SK-N-SH (cell line): ENCODE measurements around the gene EXOC3. TPM values are rescaled to one million over a fixed set of nuclear protein-coding genes. Genes with fewer than 3 reads are reported as not detected.

ENCODE experiments used
- CTCF ChIA-PET: fragments of 300-600, 350-600 bp; formaldehyde crosslinking; extraction: SDS; loops from one replicate; lab custom pipeline; 2021; lab: Yijun Ruan, JAX
- POLR2A ChIA-PET: fragments of 350-600 bp; sonication (Branson Sonifier 250); formaldehyde crosslinking; extraction: SDS; loops from one replicate; lab custom pipeline; 2020; ENCODE audit warnings: antibody characterized with exemption, inconsistent platforms; lab: Yijun Ruan, JAX
- DNase-seq: peaks from one replicate; pipeline ENCODE4 v3.0.0; 2012
- H2AFZ ChIP-seq: fragments of 200-600 bp; sonication (generic); 2 replicates; pipeline ENCODE4 v1.8.1; 2016; ENCODE audit warnings: antibody characterized with exemption, mild to moderate bottlenecking, low read depth
- H3F3A ChIP-seq: fragments of 200-600 bp; sonication (generic); replicated peaks from 2 replicates; pipeline ENCODE3; 2016; ENCODE audit warnings: antibody characterized with exemption, mild to moderate bottlenecking; ENCODE audit not compliant: insufficient read depth
- H3K27ac ChIP-seq, 2 experiments: fragments of 200-500 bp in 1 of 2; fragments of 200-600 bp in 1 of 2; sonication (Bioruptor generic) in 1 of 2; sonication (generic), shearing (Covaris generic) in 1 of 2; 2 replicates each; pipeline versions ENCODE4 v1.5.1 to v1.6.1; 2014 to 2016; ENCODE audit warnings: low read depth in 2 of 2, inconsistent platforms in 1 of 2, low read length in 1 of 2, mild to moderate bottlenecking in 1 of 2, mixed read lengths in 1 of 2
- H3K27me3 ChIP-seq: fragments of 200-600 bp; sonication (generic), shearing (Covaris generic); 2 replicates; pipeline ENCODE4 v1.6.1; 2016; ENCODE audit warnings: mixed run types; ENCODE audit not compliant: insufficient read depth
- H3K36me3 ChIP-seq, 2 experiments: fragments of 200-500 bp in 1 of 2; fragments of 200-600 bp in 1 of 2; sonication (Bioruptor generic) in 1 of 2; sonication (generic) in 1 of 2; replicated peaks in 1 of 2; 2 replicates each; pipeline versions ENCODE3 to v1.5.1; 2014 to 2016; ENCODE audit warnings: low read length in 1 of 2, mild to moderate bottlenecking in 1 of 2; ENCODE audit not compliant: insufficient read depth in 2 of 2, control insufficient read depth in 1 of 2
- H3K4me1 ChIP-seq, 2 experiments: fragments of 200-500 bp in 1 of 2; fragments of 200-600 bp in 1 of 2; sonication (Bioruptor generic) in 1 of 2; sonication (generic), shearing (Covaris generic) in 1 of 2; 2 replicates each; pipeline versions ENCODE4 v1.5.1 to v1.6.1; 2014 to 2016; ENCODE audit warnings: low read depth in 1 of 2, low read length in 1 of 2, mixed run types in 1 of 2; ENCODE audit not compliant: insufficient read depth in 2 of 2, control insufficient read depth in 1 of 2
- H3K4me2 ChIP-seq: fragments of 200-600 bp; sonication (generic), shearing (Covaris generic); 2 replicates; pipeline ENCODE4 v1.6.1; 2017; ENCODE audit warnings: mixed run types
- H3K4me3 ChIP-seq, 2 experiments: fragments of 200-500 bp in 1 of 2; fragments of 200-600 bp in 1 of 2; sonication (Bioruptor generic) in 1 of 2; sonication (generic), shearing (Covaris generic) in 1 of 2; 2 replicates each; pipeline versions ENCODE4 v1.5.1 to v1.8.1; 2014 to 2016; ENCODE audit warnings: low read depth in 2 of 2, inconsistent platforms in 1 of 2, low read length in 1 of 2, mild to moderate bottlenecking in 1 of 2, mixed read lengths in 1 of 2, moderate library complexity in 1 of 2
- H3K79me2 ChIP-seq: fragments of 200-600 bp; sonication (generic); 2 replicates; pipeline ENCODE4 v1.8.1; 2017; ENCODE audit warnings: mild to moderate bottlenecking; ENCODE audit not compliant: insufficient read depth
- H3K9ac ChIP-seq: fragments of 200-600 bp; sonication (generic); 2 replicates; pipeline ENCODE4 v1.6.1; 2017; ENCODE audit warnings: mixed run types
- H3K9me2 ChIP-seq: fragments of 200-600 bp; sonication (generic); 2 replicates; pipeline ENCODE4 v1.6.1; 2017; ENCODE audit warnings: mixed run types
- H3K9me3 ChIP-seq: fragments of 200-600 bp; sonication (generic); 2 replicates; pipeline ENCODE4 v1.6.1; 2017; ENCODE audit warnings: mixed run types, mild to moderate bottlenecking, moderate library complexity
- H4K20me1 ChIP-seq: fragments of 200-600 bp; sonication (generic); 2 replicates; pipeline ENCODE4 v1.6.1; 2017; ENCODE audit warnings: mild to moderate bottlenecking, mixed run types; ENCODE audit not compliant: insufficient read depth
- CHD2 ChIP-seq: fragments of 150-350 bp; IDR thresholded peaks from 2 replicates; pipeline ENCODE4 v1.6.1; 2018; ENCODE audit warnings: low read length; ENCODE audit not compliant: partially characterized antibody
- EP300 ChIP-seq, 2 experiments: IDR thresholded peaks; 2 replicates each; pipeline versions ENCODE4 v1.4.0 to v1.6.1; 2012; ENCODE audit warnings: borderline replicate concordance in 1 of 2, low read depth in 1 of 2, low read length in 1 of 2
- FOXJ3 ChIP-seq: sonication (generic); formaldehyde crosslinking; IDR thresholded peaks from 2 replicates; pipeline ENCODE4 v1.5.1; 2020; ENCODE audit warnings: mild to moderate bottlenecking, missing genetic modification reagents
- GABPA ChIP-seq: IDR thresholded peaks from 2 replicates; pipeline ENCODE4 v1.4.0; 2012; ENCODE audit warnings: low read depth, mild to moderate bottlenecking
- JUND ChIP-seq: IDR thresholded peaks from 2 replicates; pipeline ENCODE4 v1.4.0; 2012
- NFIC ChIP-seq: IDR thresholded peaks from 2 replicates; pipeline ENCODE4 v1.4.0; 2012; ENCODE audit warnings: borderline replicate concordance
- NRF1 ChIP-seq: IDR thresholded peaks from 2 replicates; pipeline ENCODE4 v1.6.1; 2012; ENCODE audit warnings: low read depth, mild to moderate bottlenecking, low read length
- PBX3 ChIP-seq: IDR thresholded peaks from 2 replicates; pipeline ENCODE4; 2012
- POLR2AphosphoS5 ChIP-seq: IDR thresholded peaks from 2 replicates; pipeline ENCODE4 v1.6.1; 2012; ENCODE audit warnings: low read depth, low read length
- RAD21 ChIP-seq: IDR thresholded peaks from 2 replicates; pipeline ENCODE4 v1.6.1; 2012; ENCODE audit warnings: mild to moderate bottlenecking, low read length
- RXRA ChIP-seq: IDR thresholded peaks from 2 replicates; pipeline ENCODE4 v1.4.0; 2012; ENCODE audit warnings: low read depth, mild to moderate bottlenecking, borderline replicate concordance
- SIN3A ChIP-seq: IDR thresholded peaks from 2 replicates; pipeline ENCODE4 v1.6.1; 2012; ENCODE audit warnings: low read depth, mild to moderate bottlenecking, low read length, moderate library complexity, borderline replicate concordance
- SMC3 ChIP-seq: IDR thresholded peaks from 2 replicates; pipeline ENCODE4 v1.6.1; 2012; ENCODE audit warnings: low read depth, low read length, improper control_type of control experiment
- USF1 ChIP-seq: IDR thresholded peaks from 2 replicates; pipeline ENCODE4 v1.4.0; 2012; ENCODE audit warnings: low read depth, borderline replicate concordance
- ZBTB33 ChIP-seq: IDR thresholded peaks from 2 replicates; pipeline ENCODE4 v1.4.0; 2012; ENCODE audit warnings: low read depth, borderline replicate concordance
- WGBS: methylation state at CpG from one replicate; pipeline ENCODE4 v1.1.6; 2017; ENCODE audit warnings: low lambda C conversion rate; 5-methylcytosine and 5-hydroxymethylcytosine counted together
- polyA plus RNA-seq, 3 experiments: library from polyadenylated mRNA; depleted of rRNA; stranded (reverse); fragments of >200 nt; gene quantifications; 2 replicates each; pipeline ENCODE4 v1.2.3, GENCODE V29; 2012
- TF ChIP-seq, protein P1 (sequence below): fragments of 200-600 bp; sonication (generic); IDR thresholded peaks from 2 replicates; pipeline ENCODE4 v1.6.1; 2017; ENCODE audit warnings: antibody characterized with exemption, mild to moderate bottlenecking, moderate library complexity
- TF ChIP-seq, protein P2 (sequence below): fragments of 150-350 bp; IDR thresholded peaks from 2 replicates; pipeline ENCODE4 v1.6.1; 2016; ENCODE audit warnings: mild to moderate bottlenecking, low read depth, low read length

The EXOC3 gene
- polyA plus RNA-seq, 1 of the 3 experiments (the other 2 are of a cell fraction) = 25.7 TPM

DNA sequence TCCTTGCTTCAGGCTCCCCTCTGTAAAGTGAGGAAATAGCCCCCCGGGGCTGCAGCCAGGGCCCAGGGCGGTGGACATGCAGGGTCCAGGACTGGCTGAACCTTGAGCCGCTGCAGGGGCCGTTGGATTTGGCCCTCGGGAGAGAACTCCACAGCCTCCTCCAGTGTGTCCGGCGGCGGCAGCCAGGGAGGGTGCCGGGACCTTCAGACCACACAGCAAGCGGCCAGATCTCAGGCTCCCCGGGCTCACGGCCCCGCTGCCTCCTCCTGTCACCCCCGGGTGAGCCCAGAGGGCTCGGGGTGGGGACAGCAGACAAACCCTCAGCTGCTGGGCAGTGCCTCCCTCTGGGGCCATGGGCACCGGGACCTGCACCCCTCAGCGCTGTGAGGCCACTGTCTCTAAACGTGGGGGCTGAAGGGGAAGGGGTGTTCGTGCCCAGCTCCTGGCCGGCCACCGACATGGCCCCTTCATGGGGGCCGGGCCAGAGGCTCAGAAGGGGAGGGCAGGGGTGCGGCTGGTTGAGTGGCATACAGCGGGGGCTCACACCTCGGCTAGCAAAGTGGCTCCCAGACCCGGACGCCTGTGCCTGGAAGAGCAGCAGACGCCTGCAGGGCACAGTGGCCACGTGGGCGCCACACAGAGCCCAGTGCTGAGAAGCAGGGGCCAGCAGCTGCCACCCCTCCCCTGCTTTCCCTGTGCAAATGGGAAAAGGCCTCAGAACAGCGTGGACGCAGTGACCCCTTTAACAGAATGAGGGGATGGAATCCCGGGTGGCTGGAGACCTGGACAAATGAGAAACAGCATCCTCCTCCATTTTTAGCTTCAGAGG, 61.6 kb downstream of the EXOC3 start:
- H3K9ac ChIP-seq = no peak overlapping the region
- CTCF ChIA-PET = interaction anchor here (1.1 kb wide), 1 partner anchor 10 kb away, joined by 3 read pairs; no protein-coding TSS in a partner anchor
- WGBS = 41% methylated on average over 14 of the region's 33 CpGs
- H3K27ac ChIP-seq = no peak overlapping the region
- no peaks in the 10 kb centered on the region for H3F3A ChIP-seq
- no peaks in the 10 kb centered on the region for H3K79me2 ChIP-seq
- H3K36me3 ChIP-seq = no peaks in the 10 kb centered on the region
- DNase-seq = peak; percentile 62
- no peaks in the 10 kb centered on the region for H3K9me2 ChIP-seq
- no peak overlapping the region for H2AFZ ChIP-seq
- no peaks in the 10 kb centered on the region for H4K20me1 ChIP-seq
- TF ChIP-seq EP300 (IDR thresholded peaks at IDR 0.05; ENCODE audit: borderline replicate concordance in 1 of 2, low read depth in 1 of 2, low read length in 1 of 2) = no peak
- TF ChIP-seq USF1 = no peak
- TF ChIP-seq CHD2 = no peak
- TF ChIP-seq FOXJ3 (CRISPR knock-in tag) = no peak
- TF ChIP-seq JUND = no peak
- TF ChIP-seq NFIC = no peak
- no peaks in the 10 kb centered on the region; a peak in 1 of 4 replicates for H3K4me1 ChIP-seq
- peaks cover 9% of the 10 kb centered on the region; the same call in 1 of the 2 replicates for H3K27me3 ChIP-seq
- no peak overlapping the region for H3K4me3 ChIP-seq
- no peak overlapping the region for H3K4me2 ChIP-seq
- H3K9me3 ChIP-seq = no peaks in the 10 kb centered on the region
- POLR2A ChIA-PET = interaction anchor here (0.6 kb wide), 1 partner anchor 63 kb away, joined by 3 read pairs; no protein-coding TSS in a partner anchor

- WGBS = 18% methylated on average over 21 of the region's 30 CpGs
- no peaks in the 10 kb centered on the region for H3K36me3 ChIP-seq
- H3K27me3 ChIP-seq = peaks cover 9% of the 10 kb centered on the region; the same call in 1 of the 2 replicates
- no peak overlapping the region for H3K9ac ChIP-seq
- H3K79me2 ChIP-seq = no peaks in the 10 kb centered on the region
- no peaks in the 10 kb centered on the region; a peak in 1 of 4 replicates for H3K4me1 ChIP-seq
- H3K9me3 ChIP-seq = no peaks in the 10 kb centered on the region
- ChIA-PET POLR2A (no interaction called here), CTCF (no interaction called here)
- no peaks in the 10 kb centered on the region for H4K20me1 ChIP-seq
- no peaks in the 10 kb centered on the region for H3K9me2 ChIP-seq
- H3K4me3 ChIP-seq = no peak overlapping the region
- H3K4me2 ChIP-seq = no peak overlapping the region
- DNase-seq = no peak
- no peak overlapping the region for H2AFZ ChIP-seq
- H3F3A ChIP-seq = no peaks in the 10 kb centered on the region
- H3K27ac ChIP-seq = no peak overlapping the region
- TF ChIP-seq SMC3 (no peak), JUND (no peak), SIN3A (no peak), GABPA (no peak), POLR2AphosphoS5 (no peak), NRF1 (no peak), RAD21 (no peak), ZBTB33 (no peak), RXRA (no peak), PBX3 (no peak), FOXJ3 (CRISPR knock-in tag) (no peak)
- TF ChIP-seq, protein P1, sequence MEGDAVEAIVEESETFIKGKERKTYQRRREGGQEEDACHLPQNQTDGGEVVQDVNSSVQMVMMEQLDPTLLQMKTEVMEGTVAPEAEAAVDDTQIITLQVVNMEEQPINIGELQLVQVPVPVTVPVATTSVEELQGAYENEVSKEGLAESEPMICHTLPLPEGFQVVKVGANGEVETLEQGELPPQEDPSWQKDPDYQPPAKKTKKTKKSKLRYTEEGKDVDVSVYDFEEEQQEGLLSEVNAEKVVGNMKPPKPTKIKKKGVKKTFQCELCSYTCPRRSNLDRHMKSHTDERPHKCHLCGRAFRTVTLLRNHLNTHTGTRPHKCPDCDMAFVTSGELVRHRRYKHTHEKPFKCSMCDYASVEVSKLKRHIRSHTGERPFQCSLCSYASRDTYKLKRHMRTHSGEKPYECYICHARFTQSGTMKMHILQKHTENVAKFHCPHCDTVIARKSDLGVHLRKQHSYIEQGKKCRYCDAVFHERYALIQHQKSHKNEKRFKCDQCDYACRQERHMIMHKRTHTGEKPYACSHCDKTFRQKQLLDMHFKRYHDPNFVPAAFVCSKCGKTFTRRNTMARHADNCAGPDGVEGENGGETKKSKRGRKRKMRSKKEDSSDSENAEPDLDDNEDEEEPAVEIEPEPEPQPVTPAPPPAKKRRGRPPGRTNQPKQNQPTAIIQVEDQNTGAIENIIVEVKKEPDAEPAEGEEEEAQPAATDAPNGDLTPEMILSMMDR = no peak
- TF ChIP-seq, protein P2, sequence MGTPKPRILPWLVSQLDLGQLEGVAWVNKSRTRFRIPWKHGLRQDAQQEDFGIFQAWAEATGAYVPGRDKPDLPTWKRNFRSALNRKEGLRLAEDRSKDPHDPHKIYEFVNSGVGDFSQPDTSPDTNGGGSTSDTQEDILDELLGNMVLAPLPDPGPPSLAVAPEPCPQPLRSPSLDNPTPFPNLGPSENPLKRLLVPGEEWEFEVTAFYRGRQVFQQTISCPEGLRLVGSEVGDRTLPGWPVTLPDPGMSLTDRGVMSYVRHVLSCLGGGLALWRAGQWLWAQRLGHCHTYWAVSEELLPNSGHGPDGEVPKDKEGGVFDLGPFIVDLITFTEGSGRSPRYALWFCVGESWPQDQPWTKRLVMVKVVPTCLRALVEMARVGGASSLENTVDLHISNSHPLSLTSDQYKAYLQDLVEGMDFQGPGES = no peak
These were observed 63.1 kb downstream of the EXOC3 start for GRCh38 chr5:505951-506525.
